ENCODE results near the gene ADAMTS12.

Gene ADAMTS12

GRCh38 chr5:33657804-33658440 lies 233.9 kb downstream of the ADAMTS12 start:
- Histone ChIP-seq H3K27me3 (ENCODE audit: low read depth, low read length) (no peaks in the 10 kb centered on the region), H3K4me3 (ENCODE audit: low read length) (no peak overlapping the region), H4K20me1 (ENCODE audit: insufficient read depth, low read length) (no peaks in the 10 kb centered on the region), H3K4me2 (ENCODE audit: low read length) (no peak overlapping the region), H2AFZ (ENCODE audit: low read depth, low read length) (no peak overlapping the region), H3K27ac (ENCODE audit: low read length) (no peak overlapping the region), H3K36me3 (replicated peaks; ENCODE audit: low read depth, low read length) (no peaks in the 10 kb centered on the region), H3K9me3 (ENCODE audit: insufficient read depth, low read length) (no peaks in the 10 kb centered on the region), H3K4me1 (ENCODE audit: low read length) (no peaks in the 10 kb centered on the region), H3K79me2 (ENCODE audit: low read length) (no peaks in the 10 kb centered on the region), H3K9ac (ENCODE audit: low read length) (no peak overlapping the region)
- TF ChIP-seq EZH2phosphoT487 (IDR thresholded peaks at IDR 0.05; ENCODE audit: low read depth) (no peak), CTCF (IDR thresholded peaks at IDR 0.05; ENCODE audit: low read depth, low read length) (no peak)

- no peaks in the 10 kb centered on the region for H3K36me3 ChIP-seq (replicated peaks; ENCODE audit: low read depth, low read length)
These were observed 234.6 kb downstream of the ADAMTS12 start for GRCh38 chr5:33657176-33657575.

GRCh38 chr5:33650911-33651310 lies 240.9 kb downstream of the ADAMTS12 start:
- TF ChIP-seq CTCF (IDR thresholded peaks at IDR 0.05; ENCODE audit: low read depth, low read length) (no peak), EZH2phosphoT487 (IDR thresholded peaks at IDR 0.05; ENCODE audit: low read depth) (no peak)
- Histone ChIP-seq H3K27ac (ENCODE audit: low read length) (no peak overlapping the region), H3K79me2 (ENCODE audit: low read length) (no peaks in the 10 kb centered on the region), H2AFZ (ENCODE audit: low read depth, low read length) (no peak overlapping the region), H3K4me3 (ENCODE audit: low read length) (no peak overlapping the region), H3K4me1 (ENCODE audit: low read length) (no peaks in the 10 kb centered on the region), H3K9ac (ENCODE audit: low read length) (no peak overlapping the region), H3K4me2 (ENCODE audit: low read length) (no peak overlapping the region), H3K27me3 (ENCODE audit: low read depth, low read length) (no peaks in the 10 kb centered on the region), H3K36me3 (replicated peaks; ENCODE audit: low read depth, low read length) (no peaks in the 10 kb centered on the region), H4K20me1 (ENCODE audit: insufficient read depth, low read length) (no peaks in the 10 kb centered on the region), H3K9me3 (ENCODE audit: insufficient read depth, low read length) (no peaks in the 10 kb centered on the region)

More at GRCh38 chr5:33657176-33657575, 234.6 kb downstream of the ADAMTS12 start:
- Histone ChIP-seq H2AFZ (ENCODE audit: low read depth, low read length) (no peak overlapping the region), H3K4me2 (ENCODE audit: low read length) (no peak overlapping the region), H3K4me3 (ENCODE audit: low read length) (no peak overlapping the region), H4K20me1 (ENCODE audit: insufficient read depth, low read length) (no peaks in the 10 kb centered on the region), H3K27ac (ENCODE audit: low read length) (no peak overlapping the region), H3K9ac (ENCODE audit: low read length) (no peak overlapping the region), H3K27me3 (ENCODE audit: low read depth, low read length) (no peaks in the 10 kb centered on the region), H3K79me2 (ENCODE audit: low read length) (no peaks in the 10 kb centered on the region), H3K9me3 (ENCODE audit: insufficient read depth, low read length) (no peaks in the 10 kb centered on the region), H3K4me1 (ENCODE audit: low read length) (no peaks in the 10 kb centered on the region)
- TF ChIP-seq CTCF (IDR thresholded peaks at IDR 0.05; ENCODE audit: low read depth, low read length) (no peak), EZH2phosphoT487 (IDR thresholded peaks at IDR 0.05; ENCODE audit: low read depth) (no peak)

- no peaks in the 10 kb centered on the region for H3K36me3 ChIP-seq (replicated peaks; ENCODE audit: low read depth, low read length)
- TF ChIP-seq EZH2phosphoT487 (IDR thresholded peaks at IDR 0.05; ENCODE audit: low read depth) = no peak
- TF ChIP-seq CTCF (IDR thresholded peaks at IDR 0.05; ENCODE audit: low read depth, low read length) = no peak
- H3K27me3 ChIP-seq (ENCODE audit: low read depth, low read length) = no peaks in the 10 kb centered on the region
- H3K27ac ChIP-seq (ENCODE audit: low read length) = no peak overlapping the region
- H3K9me3 ChIP-seq (ENCODE audit: insufficient read depth, low read length) = no peaks in the 10 kb centered on the region
- no peaks in the 10 kb centered on the region for H3K4me1 ChIP-seq (ENCODE audit: low read length)
- H3K79me2 ChIP-seq (ENCODE audit: low read length) = no peaks in the 10 kb centered on the region
- no peak overlapping the region for H3K4me3 ChIP-seq (ENCODE audit: low read length)
- no peak overlapping the region for H3K9ac ChIP-seq (ENCODE audit: low read length)
- H2AFZ ChIP-seq (ENCODE audit: low read depth, low read length) = no peak overlapping the region
- H4K20me1 ChIP-seq (ENCODE audit: insufficient read depth, low read length) = no peaks in the 10 kb centered on the region
- H3K4me2 ChIP-seq (ENCODE audit: low read length) = no peak overlapping the region
These were observed 242.0 kb downstream of the ADAMTS12 start for GRCh38 chr5:33649549-33650482.
